IPS-18a (cell line): ENCODE measurements around the gene NXN.
"Not testable (repeated sequence)": the region's sequence is repeated elsewhere in the genome, so short reads cannot be mapped to it uniquely, and the experiment has no call there.

ENCODE experiments used
- H3K27ac ChIP-seq: one replicate; pipeline ENCODE4 v1.5.1; 2013; ENCODE audit warnings: low read length
- H3K27me3 ChIP-seq: one replicate; pipeline ENCODE4 v1.6.1; 2013; ENCODE audit warnings: mild to moderate bottlenecking, low read length; ENCODE audit not compliant: control insufficient read depth, insufficient read depth
- H3K36me3 ChIP-seq: one replicate; pipeline ENCODE4 v1.6.1; 2013; ENCODE audit warnings: low read depth, low read length; ENCODE audit not compliant: control insufficient read depth
- H3K4me1 ChIP-seq: one replicate; pipeline ENCODE4 v1.6.1; 2013; ENCODE audit warnings: low read depth, low read length; ENCODE audit not compliant: control insufficient read depth
- H3K4me3 ChIP-seq: one replicate; pipeline ENCODE4 v1.5.1; 2013; ENCODE audit warnings: low read length
- H3K9ac ChIP-seq: one replicate; pipeline ENCODE4 v1.6.1; 2013; ENCODE audit warnings: mild to moderate bottlenecking, low read length, moderate library complexity
- H3K9me3 ChIP-seq: one replicate; pipeline ENCODE4 v1.6.1; 2013; ENCODE audit warnings: low read depth, low read length; ENCODE audit not compliant: control insufficient read depth

The NXN gene

DNA sequence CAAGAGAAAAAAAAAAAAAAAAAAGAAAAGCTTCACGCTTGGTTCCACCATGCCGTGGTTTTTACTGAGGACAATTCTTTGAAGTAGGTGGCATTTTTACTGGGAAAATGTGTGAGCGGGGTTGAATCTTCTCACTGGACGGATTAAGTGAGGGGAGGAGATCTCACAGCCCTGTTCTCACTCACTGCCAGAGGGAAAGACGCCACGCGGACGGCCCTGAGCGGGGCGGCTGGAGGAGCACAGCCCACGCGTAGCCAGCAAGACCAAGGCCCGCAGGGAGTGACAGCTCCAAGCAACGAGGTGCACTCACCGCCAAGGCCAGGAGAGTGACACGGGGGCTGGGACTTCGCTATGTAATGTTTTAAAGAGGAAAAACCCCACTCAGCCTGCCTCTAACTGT lies 154.4 kb downstream of the NXN start:
- Histone ChIP-seq H3K27ac (no peak overlapping the region), H3K27me3 (no peaks in the 10 kb centered on the region), H3K9ac (no peak overlapping the region), H3K4me1 (no peaks in the 10 kb centered on the region), H3K36me3 (peaks cover 14% of the 10 kb centered on the region), H3K4me3 (no peak overlapping the region), H3K9me3 (no peaks in the 10 kb centered on the region)

DNA sequence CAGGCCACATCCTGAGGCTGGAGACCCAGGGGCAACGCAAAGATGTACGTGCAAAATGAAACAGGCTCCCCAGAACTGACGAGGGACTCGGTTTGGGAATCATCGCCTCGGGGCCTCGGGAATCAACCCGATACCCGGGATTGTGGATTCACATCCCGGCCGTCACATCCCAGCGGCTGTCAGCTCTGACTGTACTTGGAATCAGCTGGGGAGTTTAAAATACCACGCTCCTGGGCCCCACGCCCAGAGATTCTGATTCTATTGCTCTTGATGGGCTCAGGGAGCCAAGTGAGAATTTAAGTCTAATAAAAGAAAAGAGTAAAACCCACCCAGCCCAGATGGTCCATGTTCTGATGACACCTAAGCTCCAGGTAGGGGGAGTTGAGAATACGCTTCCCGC lies 155.2 kb downstream of the NXN start:
- H3K4me3 ChIP-seq: no peak overlapping the region
- H3K9ac ChIP-seq: no peak overlapping the region
- H3K27ac ChIP-seq: no peak overlapping the region
- peaks cover 19% of the 10 kb centered on the region for H3K36me3 ChIP-seq
- no peaks in the 10 kb centered on the region for H3K27me3 ChIP-seq
- no peaks in the 10 kb centered on the region for H3K9me3 ChIP-seq
- H3K4me1 ChIP-seq: no peaks in the 10 kb centered on the region

DNA sequence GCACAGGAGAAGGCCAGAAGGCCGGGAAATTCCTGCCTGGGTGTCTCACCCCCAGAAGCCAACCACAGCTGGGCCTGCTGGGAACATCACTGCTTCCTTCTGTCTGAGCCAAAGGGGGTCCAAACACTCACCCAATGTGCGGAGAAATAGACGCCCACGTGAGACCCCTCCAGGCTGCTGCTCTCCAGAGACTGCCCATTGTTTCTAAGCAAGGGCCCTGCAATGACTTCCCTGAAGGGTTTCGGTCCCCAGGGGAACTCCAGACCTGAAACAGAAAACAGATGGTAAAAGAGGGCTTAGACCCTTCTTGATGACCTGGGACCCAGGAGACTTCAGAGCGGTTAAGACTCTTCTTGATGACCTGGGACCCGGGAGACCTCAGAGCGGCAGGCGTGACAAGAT lies 156.1 kb downstream of the NXN start:
- no peak overlapping the region for H3K4me3 ChIP-seq

DNA sequence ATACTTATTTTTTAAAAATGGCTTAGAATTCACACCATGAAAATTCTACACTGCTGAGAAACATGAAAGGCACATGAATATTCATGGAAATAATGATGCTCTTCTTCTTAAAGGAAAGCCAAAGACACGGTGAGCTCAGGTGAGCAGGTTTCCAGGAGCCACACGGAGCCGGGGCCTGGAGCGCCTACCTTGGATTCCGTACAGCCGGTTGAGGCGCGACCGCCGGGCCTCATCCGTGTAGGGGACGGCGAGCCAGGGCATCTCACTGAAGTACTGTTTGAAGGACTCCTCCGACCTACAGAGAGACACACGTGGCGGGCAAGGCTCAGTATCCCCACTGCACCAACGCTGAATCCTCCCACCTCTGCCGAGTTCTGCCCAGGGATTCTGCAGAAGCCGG lies 160.3 kb downstream of the NXN start:
- H3K27me3 ChIP-seq: no peaks in the 10 kb centered on the region

More for the DNA sequence above, 156.1 kb downstream of the NXN start:
- Histone ChIP-seq H3K36me3 (peaks cover 25% of the 10 kb centered on the region), H3K27ac (no peak overlapping the region), H3K9ac (no peak overlapping the region), H3K9me3 (no peaks in the 10 kb centered on the region), H3K27me3 (no peaks in the 10 kb centered on the region), H3K4me1 (no peaks in the 10 kb centered on the region)

DNA sequence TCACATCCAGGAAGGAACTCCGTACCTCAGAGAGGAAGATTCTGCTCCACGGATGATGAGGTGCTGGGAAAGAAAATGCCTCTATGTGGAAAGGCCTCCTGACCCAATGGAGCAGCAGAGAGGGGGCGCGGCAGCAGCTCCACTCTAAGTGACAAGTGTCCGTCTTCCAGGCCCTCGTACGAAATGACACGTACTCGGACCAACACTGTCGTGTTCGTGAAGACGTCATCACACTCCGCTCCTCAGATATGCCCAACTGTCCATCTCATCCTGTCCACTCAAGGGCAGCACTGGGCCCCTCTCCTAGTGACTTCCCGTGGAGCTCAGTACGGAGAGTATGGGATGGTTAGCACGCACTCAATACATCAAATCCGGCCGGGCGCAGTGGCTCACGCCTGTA lies 165.2 kb downstream of the NXN start:
- H3K9ac ChIP-seq: no peak overlapping the region
- H3K4me3 ChIP-seq: no peak overlapping the region
- H3K27ac ChIP-seq: no peak overlapping the region
- no peaks in the 10 kb centered on the region for H3K9me3 ChIP-seq
- H3K36me3 ChIP-seq: peaks cover 26% of the 10 kb centered on the region
- H3K4me1 ChIP-seq: no peaks in the 10 kb centered on the region
- no peaks in the 10 kb centered on the region for H3K27me3 ChIP-seq

More for the DNA sequence above, 160.3 kb downstream of the NXN start:
- Histone ChIP-seq H3K36me3 (peaks cover 34% of the 10 kb centered on the region), H3K4me3 (no peak overlapping the region), H3K27ac (no peak overlapping the region), H3K9ac (no peak overlapping the region), H3K4me1 (no peaks in the 10 kb centered on the region), H3K9me3 (no peaks in the 10 kb centered on the region)

DNA sequence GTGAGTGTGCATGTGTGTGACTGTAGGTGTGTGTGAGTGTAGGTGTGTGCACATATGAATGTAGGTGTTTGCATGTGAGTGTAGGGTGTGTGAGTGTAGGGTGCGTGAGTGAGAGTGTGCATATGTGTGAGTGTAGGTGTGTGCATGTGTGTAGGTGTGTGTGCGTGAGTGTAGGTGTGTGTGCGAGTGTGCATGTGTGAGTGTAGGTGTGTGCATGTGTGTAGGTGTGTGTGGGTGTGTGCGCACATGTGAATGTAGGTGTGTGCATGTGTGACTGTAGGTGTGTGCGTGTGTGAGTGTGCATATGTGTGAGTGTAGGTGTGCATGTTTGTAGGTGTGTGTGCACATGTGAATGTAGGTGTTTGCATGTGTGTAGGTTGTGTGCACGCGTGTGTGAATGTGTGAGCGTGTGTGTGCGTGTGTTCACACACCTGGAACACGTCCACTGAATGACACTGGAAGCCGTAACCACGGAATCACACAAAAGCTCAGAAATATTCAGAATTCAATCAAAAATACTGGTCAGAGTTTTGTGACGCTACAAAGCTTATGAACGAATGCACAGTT lies 166.9 kb downstream of the NXN start:
- Histone ChIP-seq H3K27me3 (no peaks in the 10 kb centered on the region), H3K4me1 (no peaks in the 10 kb centered on the region), H3K4me3 (no peak overlapping the region), H3K27ac (no peak overlapping the region), H3K9ac (no peak overlapping the region), H3K36me3 (peaks cover 20% of the 10 kb centered on the region), H3K9me3 (no peaks in the 10 kb centered on the region)

DNA sequence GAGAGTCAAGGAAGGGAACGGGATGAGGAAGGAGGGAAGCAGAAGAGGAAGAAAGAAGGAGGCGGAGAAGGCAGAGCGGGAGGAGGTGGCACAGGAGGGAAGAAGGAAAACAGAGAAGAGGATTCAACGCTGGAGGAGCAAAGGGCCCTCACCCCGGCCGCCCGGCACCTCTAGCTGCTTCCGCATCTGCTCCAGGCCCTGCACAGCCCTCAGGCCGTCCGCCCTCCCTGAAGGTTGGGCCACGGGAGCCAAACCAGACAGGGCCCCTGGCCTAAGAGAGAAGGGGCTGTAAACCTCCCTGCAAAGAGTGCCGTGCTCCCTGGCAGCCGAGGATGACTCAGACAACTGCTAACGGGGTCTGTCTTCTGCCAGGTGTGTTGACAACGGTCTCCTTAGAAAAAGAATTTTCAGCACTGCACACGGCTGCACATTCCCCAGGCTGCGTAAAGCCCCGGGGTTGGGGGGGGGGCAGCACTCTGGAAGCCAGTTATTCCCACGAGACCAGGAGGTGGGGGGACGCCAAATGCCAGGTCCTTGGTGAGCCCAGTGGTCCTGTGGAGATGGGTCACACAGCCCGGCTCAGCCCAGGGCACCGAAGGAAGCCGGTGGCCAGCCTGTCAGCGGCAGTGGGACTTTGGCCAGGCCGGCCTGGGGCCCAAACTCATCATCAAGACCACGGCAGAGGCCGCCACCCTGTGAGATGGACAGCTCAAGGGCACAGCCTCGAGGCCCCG lies 168.4 kb downstream of the NXN start:
- no peak overlapping the region for H3K9ac ChIP-seq
- H3K36me3 ChIP-seq: peaks cover 16% of the 10 kb centered on the region
- H3K27me3 ChIP-seq: no peaks in the 10 kb centered on the region
- no peaks in the 10 kb centered on the region for H3K9me3 ChIP-seq
- no peak overlapping the region for H3K4me3 ChIP-seq
- no peak overlapping the region for H3K27ac ChIP-seq
- no peaks in the 10 kb centered on the region for H3K4me1 ChIP-seq

DNA sequence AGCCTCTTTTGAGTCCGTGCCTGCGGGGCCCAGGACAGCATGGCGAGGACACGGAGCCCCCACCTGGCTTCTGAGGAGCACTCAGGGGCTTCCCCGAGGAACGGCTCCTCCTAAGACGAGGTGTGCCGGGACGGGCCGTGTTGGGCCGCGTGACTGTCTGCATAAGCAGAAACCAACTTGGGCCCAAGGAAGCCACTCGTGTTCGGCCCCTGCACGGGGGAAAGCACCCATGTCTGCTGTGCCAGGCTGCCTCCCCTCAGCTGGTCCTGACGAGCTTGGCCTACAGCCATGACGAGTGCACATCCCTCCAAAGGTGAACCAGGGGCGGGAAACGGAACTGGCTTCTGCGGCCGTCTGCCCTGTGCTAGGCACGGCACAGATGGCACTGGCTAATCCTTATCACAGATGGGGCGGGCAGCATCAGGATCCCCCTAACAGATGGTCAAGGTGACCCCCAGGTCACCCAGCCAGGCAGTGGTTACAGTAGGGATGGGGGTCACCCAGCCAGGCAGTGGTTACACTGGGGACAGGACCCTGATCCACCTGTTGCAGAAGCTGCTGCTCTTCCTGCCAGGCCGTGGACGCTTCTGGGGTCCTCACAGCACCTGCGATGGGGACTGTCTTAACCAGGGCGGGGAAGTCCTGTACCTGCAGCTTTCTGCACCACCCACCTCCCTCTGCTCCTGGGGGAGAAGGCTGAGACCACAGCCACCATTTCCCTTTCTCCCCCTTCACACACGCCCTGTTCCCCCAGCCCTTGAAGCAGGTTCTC lies 171.9 kb downstream of the NXN start:
- Histone ChIP-seq H3K9me3 (no peaks in the 10 kb centered on the region), H3K27ac (no peak overlapping the region), H3K4me1 (no peaks in the 10 kb centered on the region), H3K4me3 (no peak overlapping the region), H3K9ac (no peak overlapping the region), H3K36me3 (peaks cover 3% of the 10 kb centered on the region), H3K27me3 (no peaks in the 10 kb centered on the region)

DNA sequence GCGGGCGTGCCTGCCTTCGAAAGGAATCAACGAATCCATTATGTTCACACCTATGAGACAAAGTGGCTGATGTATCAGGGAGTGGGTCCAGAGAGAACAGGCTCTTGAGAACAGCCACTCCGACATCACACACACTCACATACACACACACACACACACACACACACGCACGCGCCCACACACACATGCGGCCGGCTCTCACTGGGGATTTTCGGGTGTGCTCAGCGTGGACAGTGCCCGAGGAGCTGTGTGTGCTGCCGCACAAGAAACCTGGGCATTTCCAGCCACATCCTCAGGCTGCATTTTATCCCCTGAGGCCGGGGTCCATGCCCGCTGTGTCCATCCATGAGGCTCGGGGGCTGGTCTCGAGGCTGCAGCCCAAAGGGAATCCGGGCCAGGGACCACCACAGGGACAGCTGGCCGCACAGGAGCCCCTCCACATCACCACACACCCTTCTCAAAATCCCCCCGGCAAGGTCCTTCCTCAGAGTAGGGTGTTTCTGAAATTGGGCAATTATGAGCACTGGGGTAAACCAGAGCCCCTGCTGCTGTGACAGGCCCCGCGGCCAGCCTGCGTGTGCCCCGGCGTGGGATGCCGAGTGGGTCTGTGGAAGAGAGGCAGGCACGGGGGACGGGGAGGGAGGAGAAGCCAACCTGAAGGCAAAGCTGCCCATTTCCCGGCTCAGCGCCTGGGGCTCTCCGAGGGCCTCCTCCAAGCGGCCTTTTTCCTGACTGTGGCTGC lies 172.6 kb downstream of the NXN start:
- H3K9ac ChIP-seq: no peak overlapping the region
- no peak overlapping the region for H3K27ac ChIP-seq
- no peaks in the 10 kb centered on the region for H3K36me3 ChIP-seq

DNA sequence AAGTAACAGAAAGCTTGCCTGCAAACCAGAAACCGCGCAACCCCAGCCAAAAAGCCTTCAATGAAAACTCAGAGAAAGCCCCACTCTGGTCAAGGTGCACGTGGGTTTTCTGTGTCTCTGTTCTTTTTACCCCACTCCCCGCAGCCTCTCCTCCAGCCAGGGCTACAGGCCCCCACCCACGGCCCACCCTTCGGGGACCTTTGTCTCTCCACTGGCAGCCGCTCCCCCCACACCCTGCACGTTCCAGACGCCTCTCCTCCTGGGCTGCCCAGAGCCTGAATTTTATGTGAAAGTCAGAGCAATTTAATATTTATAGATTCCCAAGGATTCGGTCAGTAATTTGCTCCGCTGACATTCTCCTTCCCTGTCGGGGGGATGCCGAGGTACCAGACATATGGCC lies 173.2 kb downstream of the NXN start:
- H3K9ac ChIP-seq: no peak overlapping the region
- H3K4me1 ChIP-seq: no peaks in the 10 kb centered on the region
- no peak overlapping the region for H3K27ac ChIP-seq
- H3K9me3 ChIP-seq: no peaks in the 10 kb centered on the region
- H3K36me3 ChIP-seq: peaks cover 3% of the 10 kb centered on the region
- no peaks in the 10 kb centered on the region for H3K27me3 ChIP-seq
- H3K4me3 ChIP-seq: no peak overlapping the region

More for the DNA sequence above, 172.6 kb downstream of the NXN start:
- H3K9me3 ChIP-seq: no peaks in the 10 kb centered on the region
- no peaks in the 10 kb centered on the region for H3K27me3 ChIP-seq
- H3K4me1 ChIP-seq: no peaks in the 10 kb centered on the region
- H3K4me3 ChIP-seq: no peak overlapping the region

DNA sequence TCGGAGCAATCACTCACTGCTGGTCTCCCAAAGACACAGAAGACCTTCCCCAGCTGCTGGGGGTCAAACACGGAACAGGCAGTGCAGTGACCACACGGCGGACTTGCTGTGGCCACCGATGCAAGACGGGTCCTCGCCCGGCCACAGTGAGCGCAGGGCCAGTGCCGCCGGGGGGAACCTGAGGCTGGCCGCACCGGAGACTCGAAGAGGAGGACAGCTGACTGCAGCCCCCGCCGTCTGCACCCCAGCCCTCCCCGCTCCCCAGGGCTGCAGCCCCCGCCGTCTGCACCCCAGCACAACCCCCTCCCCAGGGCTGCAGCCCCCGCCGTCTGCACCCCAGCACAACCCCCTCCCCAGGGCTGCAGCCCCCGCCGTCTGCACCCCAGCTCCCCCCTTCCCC lies 173.7 kb downstream of the NXN start:
- H3K36me3 ChIP-seq, H3K4me1 ChIP-seq, H3K4me3 ChIP-seq, H3K27ac ChIP-seq, H3K27me3 ChIP-seq, H3K9me3 ChIP-seq, H3K9ac ChIP-seq: not testable (repeated sequence)
